Keratinocyte (primary cell): ENCODE data around the gene KPNA3. TPM values are rescaled to one million over a fixed set of nuclear protein-coding genes. Genes with fewer than 3 reads are reported as not detected.

Experiments used
- DNase-seq: peaks from one replicate; pipeline ENCODE4 v3.0.0-alpha.2; 2011; ENCODE audit warnings: low read depth, missing footprints, low spot score
- FAIRE-seq: peaks from 2 replicates; lab custom pipeline; 2011; peaks lifted over from hg19 to GRCh38; lab: Jason Lieb, UNC
- H2AFZ ChIP-seq: 2 replicates; pipeline ENCODE4 v1.6.0; 2012; ENCODE audit warnings: low read length, control low read depth, inconsistent platforms; ENCODE audit not compliant: control insufficient read depth
- H3K27ac ChIP-seq: 2 replicates; pipeline ENCODE4 v1.5.1; 2011; ENCODE audit warnings: low read length; ENCODE audit not compliant: control insufficient read depth, insufficient read depth
- H3K27me3 ChIP-seq: 3 replicates; pipeline ENCODE4 v1.6.0; 2011; ENCODE audit warnings: low read length; ENCODE audit not compliant: control insufficient read depth, insufficient read depth; ENCODE audit errors: extremely low read depth
- H3K36me3 ChIP-seq, 2 experiments: 2 replicates in 1 of 2; 3 replicates in 1 of 2; pipeline ENCODE4 v1.5.1; 2011; ENCODE audit warnings: low read length in 2 of 2, mild to moderate bottlenecking in 1 of 2; ENCODE audit not compliant: control insufficient read depth in 2 of 2, insufficient read depth in 2 of 2; ENCODE audit errors: extremely low read depth in 1 of 2
- H3K4me1 ChIP-seq: 3 replicates; pipeline ENCODE4 v1.5.1; 2011; ENCODE audit warnings: low read length; ENCODE audit not compliant: control insufficient read depth, insufficient read depth; ENCODE audit errors: extremely low read depth
- H3K4me2 ChIP-seq: 3 replicates; pipeline ENCODE4 v1.6.0; 2011; ENCODE audit warnings: low read depth, low read length; ENCODE audit not compliant: control insufficient read depth, insufficient read depth; ENCODE audit errors: extremely low read depth
- H3K4me3 ChIP-seq, 3 experiments: fragments of 200-600 bp in 1 of 3; sonication (generic) in 1 of 3; 2 replicates in 2 of 3; 3 replicates in 1 of 3; pipeline ENCODE4 v1.5.1; 2011 to 2016; ENCODE audit warnings: low read length in 3 of 3, mild to moderate bottlenecking in 3 of 3, control low read depth in 2 of 3, inconsistent platforms in 1 of 3, low read depth in 1 of 3, mixed read lengths in 1 of 3, mixed run types in 1 of 3, moderate library complexity in 1 of 3; ENCODE audit not compliant: control insufficient read depth in 2 of 3, insufficient read depth in 2 of 3; ENCODE audit errors: extremely low read depth in 1 of 3
- H3K79me2 ChIP-seq: 2 replicates; pipeline ENCODE4 v1.6.0; 2012; ENCODE audit warnings: low read length; ENCODE audit not compliant: control insufficient read depth, insufficient read depth
- H3K9ac ChIP-seq: 3 replicates; pipeline ENCODE4 v1.6.0; 2011; ENCODE audit warnings: low read length; ENCODE audit not compliant: control insufficient read depth, insufficient read depth; ENCODE audit errors: extremely low read depth
- H3K9me1 ChIP-seq: 3 replicates; pipeline ENCODE4 v1.6.0; 2011; ENCODE audit warnings: low read length; ENCODE audit not compliant: control insufficient read depth, insufficient read depth; ENCODE audit errors: extremely low read depth
- H3K9me3 ChIP-seq: 2 replicates; pipeline ENCODE4 v1.5.1; 2012; ENCODE audit warnings: low read depth, low read length; ENCODE audit not compliant: control insufficient read depth
- H4K20me1 ChIP-seq: 3 replicates; pipeline ENCODE4 v1.6.0; 2011; ENCODE audit warnings: low read length; ENCODE audit not compliant: control insufficient read depth, insufficient read depth; ENCODE audit errors: extremely low read depth
- EZH2 ChIP-seq: IDR thresholded peaks from one replicate; pipeline ENCODE4 v1.6.1; 2012; ENCODE audit warnings: inconsistent platforms, mild to moderate bottlenecking, low read length, moderate library complexity
- dilution Hi-C: fragments of 300-500 bp; cut with MboI; formaldehyde crosslinking; loops from one replicate; pipeline ENCODE4 v1.7.0; 2020; ENCODE audit warnings: low sequenced_read_pairs; ENCODE audit not compliant: extremely low pct_ligation_motif_present
- polyA plus RNA-seq, 5 experiments: library from polyadenylated mRNA; depleted of rRNA in 3 of 5; stranded (reverse) in 3 of 5; stranded (forward) in 1 of 5; unstranded in 1 of 5; fragments of >200 nt; gene quantifications; 1 replicate in 1 of 5; 2 replicates in 3 of 5; 3 replicates in 1 of 5; pipeline versions ENCODE4 v1.2.1 to v1.2.3, GENCODE V29; 2011 to 2012; ENCODE audit warnings: missing spikeins in 2 of 5, low read depth in 1 of 5, low replicate concordance in 1 of 5
- TF ChIP-seq, protein P1 (sequence below), 3 experiments: IDR thresholded peaks in 1 of 3; conservative IDR thresholded peaks in 1 of 3; optimal IDR thresholded peaks in 1 of 3; 2 replicates in 2 of 3; 3 replicates in 1 of 3; pipeline versions ENCODE3 to v1.5.1; 2011; ENCODE audit warnings: low read length in 3 of 3, mild to moderate bottlenecking in 3 of 3, moderate library complexity in 2 of 3, control low read depth in 1 of 3, inconsistent platforms in 1 of 3; ENCODE audit not compliant: insufficient read depth in 2 of 3; ENCODE audit errors: extremely low read depth in 1 of 3

Gene KPNA3
- polyA plus RNA-seq, 1 donor (not counting 4 experiments of a cell fraction or from before 2014, with no cell fraction given) = 37.3 TPM

DNA sequence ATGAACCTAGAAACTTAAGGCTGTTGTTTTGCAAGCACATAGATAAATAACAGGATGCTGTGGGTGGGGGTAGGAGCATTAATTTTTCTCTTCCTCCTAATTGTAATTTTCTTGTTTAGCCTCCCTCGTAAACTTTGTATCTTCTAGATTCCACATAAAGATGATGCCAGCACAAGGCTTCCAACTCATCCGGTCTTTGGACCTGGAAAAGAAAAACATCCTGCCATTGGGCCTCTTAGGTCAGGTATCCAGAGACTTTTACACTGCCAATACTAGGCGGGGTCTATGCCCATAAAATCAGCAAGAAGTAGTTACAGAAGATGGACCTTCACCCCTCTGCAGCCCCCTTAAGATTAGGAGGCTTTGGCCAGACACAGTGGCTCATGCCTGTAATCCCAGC is 35.4 kb upstream of the KPNA3 start:
- no peak overlapping the region for H3K4me2 ChIP-seq
- peaks cover 3% of the 10 kb centered on the region for H3K27me3 ChIP-seq
- H2AFZ ChIP-seq = no peak overlapping the region
- DNase-seq = no peak
- H3K4me3 ChIP-seq = no peak overlapping the region
- no peaks in the 10 kb centered on the region for H3K9me1 ChIP-seq
- H4K20me1 ChIP-seq = no peaks in the 10 kb centered on the region
- no peaks in the 10 kb centered on the region for H3K9me3 ChIP-seq
- no peaks in the 10 kb centered on the region for H3K36me3 ChIP-seq
- H3K79me2 ChIP-seq = no peaks in the 10 kb centered on the region
- H3K4me1 ChIP-seq = no peaks in the 10 kb centered on the region
- no peak overlapping the region for H3K9ac ChIP-seq
- TF ChIP-seq EZH2 = no peak
- TF ChIP-seq, protein P1, sequence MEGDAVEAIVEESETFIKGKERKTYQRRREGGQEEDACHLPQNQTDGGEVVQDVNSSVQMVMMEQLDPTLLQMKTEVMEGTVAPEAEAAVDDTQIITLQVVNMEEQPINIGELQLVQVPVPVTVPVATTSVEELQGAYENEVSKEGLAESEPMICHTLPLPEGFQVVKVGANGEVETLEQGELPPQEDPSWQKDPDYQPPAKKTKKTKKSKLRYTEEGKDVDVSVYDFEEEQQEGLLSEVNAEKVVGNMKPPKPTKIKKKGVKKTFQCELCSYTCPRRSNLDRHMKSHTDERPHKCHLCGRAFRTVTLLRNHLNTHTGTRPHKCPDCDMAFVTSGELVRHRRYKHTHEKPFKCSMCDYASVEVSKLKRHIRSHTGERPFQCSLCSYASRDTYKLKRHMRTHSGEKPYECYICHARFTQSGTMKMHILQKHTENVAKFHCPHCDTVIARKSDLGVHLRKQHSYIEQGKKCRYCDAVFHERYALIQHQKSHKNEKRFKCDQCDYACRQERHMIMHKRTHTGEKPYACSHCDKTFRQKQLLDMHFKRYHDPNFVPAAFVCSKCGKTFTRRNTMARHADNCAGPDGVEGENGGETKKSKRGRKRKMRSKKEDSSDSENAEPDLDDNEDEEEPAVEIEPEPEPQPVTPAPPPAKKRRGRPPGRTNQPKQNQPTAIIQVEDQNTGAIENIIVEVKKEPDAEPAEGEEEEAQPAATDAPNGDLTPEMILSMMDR (optimal IDR thresholded peaks at IDR 0.05 in 1 of 3, IDR thresholded peaks at IDR 0.05 in 1 of 3, conservative IDR thresholded peaks at IDR 0.05 in 1 of 3; ENCODE audit: extremely low read depth in 1 of 3, insufficient read depth in 2 of 3, low read length in 3 of 3) = no peak
- dilution Hi-C loops = no loop called here
- FAIRE-seq = no peak
- H3K27ac ChIP-seq = no peak overlapping the region

DNA sequence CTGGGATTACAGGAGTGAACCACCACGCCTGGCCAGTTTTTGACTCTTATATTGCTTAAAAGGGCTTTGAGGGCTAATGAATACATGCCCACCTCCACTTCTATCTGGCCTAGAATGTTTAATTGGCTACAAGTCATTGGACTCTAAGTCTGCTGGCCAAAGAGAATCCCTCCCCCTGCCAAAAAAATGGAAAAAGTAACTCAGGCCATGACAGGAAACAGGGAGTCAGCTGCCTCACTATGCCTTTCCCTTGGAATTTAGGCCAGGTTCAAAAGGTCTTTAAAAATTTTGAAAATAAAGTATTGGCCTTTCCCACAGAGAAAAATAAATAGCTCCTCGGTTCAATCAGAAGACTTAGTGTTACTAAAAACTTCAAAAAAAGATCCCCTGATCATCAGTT is 34.9 kb upstream of the KPNA3 start:
- Histone ChIP-seq H3K4me3 (no peak overlapping the region), H2AFZ (no peak overlapping the region), H3K79me2 (no peaks in the 10 kb centered on the region), H3K4me2 (no peak overlapping the region), H3K9me1 (no peaks in the 10 kb centered on the region), H3K36me3 (no peaks in the 10 kb centered on the region), H3K4me1 (no peaks in the 10 kb centered on the region), H3K27me3 (peaks cover 7% of the 10 kb centered on the region), H3K9ac (no peak overlapping the region), H3K27ac (no peak overlapping the region), H3K9me3 (no peaks in the 10 kb centered on the region), H4K20me1 (no peaks in the 10 kb centered on the region)
- dilution Hi-C loops = no loop called here
- TF ChIP-seq, protein P1 (optimal IDR thresholded peaks at IDR 0.05 in 1 of 3, IDR thresholded peaks at IDR 0.05 in 1 of 3, conservative IDR thresholded peaks at IDR 0.05 in 1 of 3; ENCODE audit: extremely low read depth in 1 of 3, insufficient read depth in 2 of 3, low read length in 3 of 3) = no peak
- no peak for TF ChIP-seq EZH2
- no peak for FAIRE-seq
- DNase-seq = no peak
